Mesenteric fat pad (tissue), 1 donor: ENCODE data around the gene MPPED1. TPM values are rescaled to one million over a fixed set of nuclear protein-coding genes. Genes with fewer than 3 reads are reported as not detected.

Experiments used
- DNase-seq: peaks from one replicate; pipeline ENCODE4 v3.0.0-alpha.2; 2020; ENCODE audit warnings: low spot score
- total RNA-seq: library from RNA; stranded (reverse); fragmentation: NEBNext Ultra II Directional; extraction: Animal tissue kit (Norgen Biotek cat#: 25700); gene quantifications from one replicate; pipeline ENCODE4 v1.2.1, GENCODE V29; 2021
- donor health status: DM: yes; HTN: yes; CAD: no.

MPPED1 gene
- total RNA-seq, 1 donor from 2014 or later = not detected

DNA sequence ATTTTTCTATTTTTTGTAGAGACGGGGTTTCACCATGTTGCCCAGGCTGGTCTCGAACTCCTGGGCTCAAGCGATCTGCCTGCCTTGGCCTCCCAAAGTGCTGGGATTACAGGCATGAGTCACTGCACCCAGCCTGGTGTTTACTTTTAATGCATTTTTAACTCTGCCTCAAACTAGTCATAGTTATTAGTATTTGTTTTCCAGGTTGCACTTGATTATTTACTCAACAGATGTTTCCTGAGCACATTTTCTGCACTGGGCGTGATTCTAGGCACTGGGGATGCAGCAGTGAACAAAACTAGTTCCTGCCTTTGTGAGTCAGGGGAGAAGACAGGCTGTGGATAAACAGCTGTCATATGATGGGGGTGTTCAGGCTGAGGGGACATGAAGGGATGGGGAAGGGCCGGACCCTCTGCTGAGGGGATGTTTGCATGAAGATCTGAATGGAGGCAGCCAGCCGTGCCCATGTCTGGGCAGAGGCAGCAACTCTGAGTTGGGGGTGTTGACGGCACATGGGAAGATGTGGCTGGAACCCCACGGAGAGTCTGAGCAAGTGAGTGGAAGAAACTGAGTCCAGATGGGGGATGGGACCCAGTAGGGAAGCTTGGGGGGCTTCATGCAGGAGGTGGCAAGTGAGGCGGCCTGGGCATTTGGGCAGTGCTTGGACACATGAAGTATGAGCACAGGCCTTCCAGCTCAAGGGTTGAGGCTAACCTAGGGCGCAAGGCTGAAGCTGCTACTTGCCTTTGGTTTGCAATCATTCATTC lies 34.4 kb downstream of the MPPED1 start:
- peak; percentile 65 for DNase-seq

DNA sequence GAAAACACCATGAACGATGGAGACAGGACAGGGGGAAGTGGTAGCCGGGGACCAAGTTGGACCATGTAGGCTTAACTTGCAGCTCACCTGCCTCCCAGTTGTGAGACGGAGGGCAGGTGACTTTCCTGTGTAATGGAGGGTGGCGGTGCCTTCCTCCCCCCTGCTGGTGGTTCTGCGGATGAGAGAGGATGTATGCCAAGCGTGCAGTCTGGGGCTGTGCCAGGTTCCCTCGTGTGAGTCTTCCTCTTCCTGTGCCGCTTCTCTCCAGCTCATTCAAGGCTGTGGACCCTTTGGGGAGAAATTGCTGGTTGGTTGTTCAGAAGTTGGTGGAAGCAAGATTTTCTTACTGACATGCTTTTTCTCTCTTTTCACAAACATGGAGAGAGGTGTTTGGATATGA lies 35.1 kb downstream of the MPPED1 start:
- DNase-seq = peak; percentile 68

- no peak for DNase-seq
Observed at GRCh38 chr22:43447380-43447779, 35.6 kb downstream of the MPPED1 start.

DNA sequence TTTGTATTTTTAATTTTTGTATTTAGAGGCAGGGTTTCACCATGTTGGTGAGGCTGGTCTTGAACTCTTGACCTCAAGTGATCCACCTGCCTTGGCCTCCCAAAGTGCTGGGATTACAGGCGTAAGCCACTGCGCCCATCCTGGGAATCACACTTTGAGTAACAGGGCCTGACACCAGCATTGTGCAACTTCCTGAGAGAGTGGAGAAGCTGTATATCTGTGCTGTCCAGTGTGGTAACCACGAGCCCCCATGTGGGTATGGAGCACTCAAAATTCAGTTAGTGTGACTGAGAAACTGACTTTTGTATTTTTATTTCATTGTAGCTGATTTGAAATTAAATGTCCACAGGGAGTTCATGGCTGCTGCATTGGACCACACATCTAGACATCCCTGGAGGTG lies 36.2 kb downstream of the MPPED1 start:
- no peak for DNase-seq

- DNase-seq = peak; percentile 60
Observed at GRCh38 chr22:43449205-43449830, 37.5 kb downstream of the MPPED1 start.

GRCh38 chr22:43449831-43450225 lies 38.0 kb downstream of the MPPED1 start:
- peak; percentile 45 for DNase-seq

GRCh38 chr22:43451371-43452050 lies 39.7 kb downstream of the MPPED1 start:
- peak; percentile 73 for DNase-seq

GRCh38 chr22:43455846-43456245 lies 44.0 kb downstream of the MPPED1 start:
- no peak for DNase-seq

GRCh38 chr22:43457002-43457401 lies 45.2 kb downstream of the MPPED1 start:
- DNase-seq = no peak

DNA sequence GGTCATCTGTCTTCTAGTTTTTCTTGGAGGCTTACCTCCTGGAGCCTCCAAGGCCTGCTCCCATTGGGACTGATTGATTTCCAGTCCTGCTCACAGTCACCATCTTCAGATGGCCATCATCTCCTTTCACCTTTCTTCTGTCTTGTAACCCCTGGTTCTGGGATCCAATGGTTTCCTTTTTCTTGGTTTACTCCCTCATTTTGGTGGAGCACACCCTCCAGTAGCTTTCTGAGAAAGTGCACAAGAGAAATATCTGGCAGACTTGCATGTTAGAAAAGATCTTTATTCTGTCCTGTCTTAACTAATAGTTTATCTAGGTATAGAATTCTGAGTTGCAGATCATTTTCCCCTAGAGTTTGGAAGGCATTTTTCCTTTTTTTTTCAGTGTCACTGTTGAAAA lies 50.9 kb downstream of the MPPED1 start:
- no peak for DNase-seq

DNA sequence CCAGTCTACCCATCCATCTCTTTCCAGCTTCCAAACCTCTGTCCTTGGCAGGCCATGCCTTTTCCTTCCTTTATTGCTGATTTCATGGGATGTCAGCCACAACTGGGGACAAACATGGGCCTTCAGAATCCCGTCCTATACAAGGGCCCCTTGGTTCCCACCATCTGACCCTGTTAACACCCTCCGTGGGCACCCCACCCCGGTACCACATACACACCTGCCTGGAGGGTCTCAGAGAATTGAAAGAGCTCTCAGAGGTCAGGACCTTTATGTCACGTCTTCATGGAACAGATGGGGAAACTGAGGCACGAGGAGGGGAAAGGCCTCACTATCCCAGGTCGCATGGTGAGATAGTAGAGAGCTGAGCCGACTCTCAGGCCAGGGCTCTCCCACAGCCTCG lies 53.0 kb downstream of the MPPED1 start:
- peak; percentile 62 for DNase-seq

DNA sequence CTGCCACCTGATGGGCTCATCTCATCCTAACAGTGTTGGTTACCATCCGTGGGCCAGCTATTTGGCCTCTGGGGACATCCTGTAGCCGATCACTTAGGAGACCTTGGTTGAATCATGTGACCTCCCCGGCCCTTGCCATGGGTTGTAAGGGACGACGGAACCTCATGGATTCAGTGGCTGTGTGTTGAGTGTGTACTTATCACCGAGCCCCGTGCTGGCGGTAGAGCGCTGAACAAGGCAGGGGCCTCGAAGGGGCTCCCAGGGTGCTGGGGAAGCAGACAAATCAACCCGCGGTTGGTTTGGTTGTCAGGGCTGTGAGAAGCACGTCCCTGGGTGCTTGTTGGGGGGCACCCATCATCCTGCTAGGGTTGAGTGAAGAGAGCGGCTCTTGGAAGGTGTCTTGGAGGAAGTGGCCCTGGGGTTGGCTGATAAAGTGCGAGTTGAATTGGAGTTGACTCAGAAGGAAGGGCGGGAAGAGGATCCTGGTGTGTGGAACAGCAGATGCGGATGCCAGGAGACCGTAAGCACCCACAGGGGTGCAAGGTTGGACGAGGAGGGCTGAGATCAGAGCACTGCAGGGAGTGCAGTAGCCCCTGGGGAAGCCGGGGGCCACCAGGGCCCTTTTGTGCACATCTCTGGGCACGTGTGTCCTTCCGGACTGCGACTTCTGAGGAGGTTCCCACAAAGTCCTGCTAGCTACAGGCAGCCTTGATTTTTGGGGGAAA lies 53.6 kb downstream of the MPPED1 start:
- DNase-seq = peak; percentile 69

GRCh38 chr22:43466710-43467109 lies 54.9 kb downstream of the MPPED1 start:
- DNase-seq = peak; percentile 67

- DNase-seq = peak; percentile 59
Observed at GRCh38 chr22:43467216-43467940, 55.6 kb downstream of the MPPED1 start.

GRCh38 chr22:43470253-43470652 lies 58.4 kb downstream of the MPPED1 start:
- DNase-seq = no peak

GRCh38 chr22:43470941-43471585 lies 59.2 kb downstream of the MPPED1 start:
- DNase-seq = peak; percentile 85

- DNase-seq = peak; percentile 53
Observed at GRCh38 chr22:43471606-43472135, 59.9 kb downstream of the MPPED1 start.

- DNase-seq = peak; percentile 33
Observed at GRCh38 chr22:43473031-43473430, 61.2 kb downstream of the MPPED1 start.

DNA sequence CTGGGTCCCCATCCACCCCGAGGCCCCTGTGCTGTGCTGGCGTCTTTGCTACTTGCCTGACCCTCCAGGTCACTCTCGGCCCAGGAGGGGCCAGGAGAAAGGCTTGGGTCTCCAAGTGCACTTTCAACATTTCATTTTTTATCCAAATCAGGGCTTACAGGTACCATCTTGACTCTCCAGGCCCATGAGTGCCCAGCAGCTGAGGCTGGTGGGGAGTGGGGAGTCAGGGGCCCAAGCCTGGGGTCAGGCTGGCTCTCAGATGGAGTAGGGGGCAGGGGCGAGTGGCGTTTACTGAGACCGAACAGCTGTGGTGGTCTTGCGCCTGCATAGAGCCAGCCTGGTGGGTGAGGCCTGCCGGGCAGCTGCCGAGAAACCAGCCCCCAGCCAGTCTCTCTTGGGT lies 61.6 kb downstream of the MPPED1 start:
- peak; percentile 78 for DNase-seq
